Esophagus muscularis mucosa (tissue), 4 donors: ENCODE results near the gene PLAAT1. TPM values are rescaled to one million over a fixed set of nuclear protein-coding genes. Genes with fewer than 3 reads are reported as not detected.

ENCODE experiments used
- DNase-seq: peaks from one replicate; pipeline ENCODE4 v3.0.0-alpha.2; 2017; ENCODE audit errors: extremely low spot score
- H3K27ac ChIP-seq, 4 donors: fragments of 200-600 bp; sonication (generic); replicated peaks in 1 of 4; 1 replicate in 3 of 4; 2 replicates in 1 of 4; pipeline ENCODE4 v1.5.1; 2016 to 2019; ENCODE audit warnings: mild to moderate bottlenecking in 1 of 4
- H3K27me3 ChIP-seq, 4 donors: fragments of 200-600 bp; sonication (generic); one replicate each; pipeline versions ENCODE4 v1.5.1 to v1.6.0; 2016 to 2019
- H3K36me3 ChIP-seq, 4 donors: fragments of 200-600 bp; sonication (generic); one replicate each; pipeline ENCODE4 v1.5.1; 2016 to 2019
- H3K4me1 ChIP-seq, 4 donors: fragments of 200-600 bp; sonication (generic); one replicate each; pipeline ENCODE4 v1.5.1; 2016 to 2019
- H3K4me3 ChIP-seq, 4 donors: fragments of 200-600 bp; sonication (generic); 1 replicate in 2 of 4; 2 replicates in 2 of 4; pipeline ENCODE4 v1.5.1; 2016 to 2019; ENCODE audit warnings: mild to moderate bottlenecking in 4 of 4, moderate library complexity in 1 of 4
- H3K9me3 ChIP-seq, 4 donors: fragments of 200-600 bp; sonication (generic); 1 replicate in 3 of 4; 2 replicates in 1 of 4; pipeline ENCODE4 v1.5.1; 2016 to 2019
- EP300 ChIP-seq: sonication (generic); formaldehyde crosslinking; IDR thresholded peaks from one replicate; pipeline ENCODE4 v1.6.1; 2017; ENCODE audit warnings: antibody characterized with exemption
- POLR2A ChIP-seq: fragments of 450-650 bp; IDR thresholded peaks from one replicate; pipeline ENCODE4 v1.6.1; 2017; ENCODE audit warnings: antibody characterized with exemption, moderate library complexity, mild to moderate bottlenecking, low read depth
- POLR2AphosphoS5 ChIP-seq, 2 donors: sonication (generic); formaldehyde crosslinking; IDR thresholded peaks; one replicate each; pipeline ENCODE4 v1.6.1; 2017; ENCODE audit warnings: antibody characterized with exemption in 2 of 2
- WGBS: methylation state at CpG from one replicate; pipeline ENCODE4 v1.1.5; 2018; 5-methylcytosine and 5-hydroxymethylcytosine counted together
- intact Hi-C: fragments of 100-400 bp; cut with DNase I; formaldehyde crosslinking; loops from one replicate; pipeline ENCODE4 v1.15.1; 2023
- total RNA-seq, 4 donors: library from RNA; depleted of rRNA; stranded (reverse); fragments of >200 nt; gene quantifications; one replicate each; pipeline versions ENCODE4 v1.1.0 to v1.2.1, GENCODE V29; 2016
- TF ChIP-seq, protein P1 (sequence below), 3 experiments: fragments of 200-600 bp in 2 of 3; fragments of 450-650 bp in 1 of 3; sonication (generic) in 2 of 3; IDR thresholded peaks; one replicate each; pipeline ENCODE4 v1.5.1; 2017 to 2019; ENCODE audit warnings: antibody characterized with exemption in 3 of 3, mild to moderate bottlenecking in 2 of 3, moderate library complexity in 1 of 3

The PLAAT1 gene
- total RNA-seq, 4 donors from 2014 or later, result 0.84 to 1.3 (median 0.99) TPM; not detected in 1

DNA sequence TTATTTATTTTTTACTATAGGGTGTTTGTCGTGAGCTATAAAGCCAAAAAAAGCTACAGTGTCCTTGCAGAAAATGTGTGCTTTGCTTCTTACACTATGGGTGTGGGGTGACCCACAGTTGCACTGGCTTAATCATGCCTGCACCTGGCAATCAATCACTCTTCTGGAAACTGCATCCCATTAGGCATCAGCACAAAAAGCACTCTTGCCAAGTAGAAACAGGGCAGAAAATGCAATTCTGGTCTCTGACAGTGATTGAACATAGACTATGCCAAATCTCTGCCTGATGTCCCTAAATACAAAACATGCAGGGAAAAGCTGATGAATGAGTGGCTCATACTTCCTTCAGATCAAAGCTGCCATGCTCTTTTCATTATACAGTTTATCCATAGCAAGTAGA is 30.4 kb upstream of the PLAAT1 start:
- Histone ChIP-seq H3K9me3 (no peaks in the 10 kb centered on the region), H3K27me3 (no peaks in the 10 kb centered on the region), H3K27ac (no peak overlapping the region), H3K36me3 (no peaks in the 10 kb centered on the region), H3K4me3 (no peak overlapping the region), H3K4me1 (no peaks in the 10 kb centered on the region)
- TF ChIP-seq POLR2AphosphoS5 (IDR thresholded peaks at IDR 0.05), result no peak
- TF ChIP-seq, protein P1, sequence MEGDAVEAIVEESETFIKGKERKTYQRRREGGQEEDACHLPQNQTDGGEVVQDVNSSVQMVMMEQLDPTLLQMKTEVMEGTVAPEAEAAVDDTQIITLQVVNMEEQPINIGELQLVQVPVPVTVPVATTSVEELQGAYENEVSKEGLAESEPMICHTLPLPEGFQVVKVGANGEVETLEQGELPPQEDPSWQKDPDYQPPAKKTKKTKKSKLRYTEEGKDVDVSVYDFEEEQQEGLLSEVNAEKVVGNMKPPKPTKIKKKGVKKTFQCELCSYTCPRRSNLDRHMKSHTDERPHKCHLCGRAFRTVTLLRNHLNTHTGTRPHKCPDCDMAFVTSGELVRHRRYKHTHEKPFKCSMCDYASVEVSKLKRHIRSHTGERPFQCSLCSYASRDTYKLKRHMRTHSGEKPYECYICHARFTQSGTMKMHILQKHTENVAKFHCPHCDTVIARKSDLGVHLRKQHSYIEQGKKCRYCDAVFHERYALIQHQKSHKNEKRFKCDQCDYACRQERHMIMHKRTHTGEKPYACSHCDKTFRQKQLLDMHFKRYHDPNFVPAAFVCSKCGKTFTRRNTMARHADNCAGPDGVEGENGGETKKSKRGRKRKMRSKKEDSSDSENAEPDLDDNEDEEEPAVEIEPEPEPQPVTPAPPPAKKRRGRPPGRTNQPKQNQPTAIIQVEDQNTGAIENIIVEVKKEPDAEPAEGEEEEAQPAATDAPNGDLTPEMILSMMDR (IDR thresholded peaks at IDR 0.05), result no peak
- no peak for TF ChIP-seq EP300
- TF ChIP-seq POLR2A, result no peak
- intact Hi-C loops, result no loop called here
- DNase-seq, result no peak
- WGBS, result 92% methylated on average over 1 of the region's 1 CpG

DNA sequence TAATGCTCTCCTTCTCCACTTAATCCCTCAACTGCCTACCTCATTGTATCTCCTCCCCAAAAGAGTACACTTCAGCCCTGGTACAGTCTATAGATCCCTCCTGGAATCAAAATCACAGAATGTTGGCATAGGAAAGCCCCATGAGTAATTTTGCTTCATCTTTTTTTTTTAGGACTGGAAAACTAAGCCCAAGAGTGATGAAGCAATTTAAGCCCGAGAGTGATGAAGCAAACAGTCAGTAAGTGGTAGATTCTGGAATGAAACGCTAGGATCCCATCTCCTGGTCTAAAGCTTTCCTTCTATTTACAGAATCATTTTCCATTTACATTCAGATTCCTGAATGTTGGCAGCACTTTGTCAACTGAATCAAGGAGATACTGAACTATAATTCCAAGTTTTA is 29.8 kb upstream of the PLAAT1 start:
- H3K36me3 ChIP-seq, result no peaks in the 10 kb centered on the region
- H3K27me3 ChIP-seq, result no peaks in the 10 kb centered on the region
- no peak overlapping the region for H3K27ac ChIP-seq
- WGBS, result 56% methylated on average over 2 of the region's 2 CpGs
- no peaks in the 10 kb centered on the region for H3K4me1 ChIP-seq
- H3K9me3 ChIP-seq, result no peaks in the 10 kb centered on the region
- H3K4me3 ChIP-seq, result no peak overlapping the region
- TF ChIP-seq, protein P1 (IDR thresholded peaks at IDR 0.05), result no peak
- no peak for TF ChIP-seq EP300
- no peak for TF ChIP-seq POLR2A
- no peak for TF ChIP-seq POLR2AphosphoS5 (IDR thresholded peaks at IDR 0.05)
- intact Hi-C loops, result no loop called here
- DNase-seq, result no peak

DNA sequence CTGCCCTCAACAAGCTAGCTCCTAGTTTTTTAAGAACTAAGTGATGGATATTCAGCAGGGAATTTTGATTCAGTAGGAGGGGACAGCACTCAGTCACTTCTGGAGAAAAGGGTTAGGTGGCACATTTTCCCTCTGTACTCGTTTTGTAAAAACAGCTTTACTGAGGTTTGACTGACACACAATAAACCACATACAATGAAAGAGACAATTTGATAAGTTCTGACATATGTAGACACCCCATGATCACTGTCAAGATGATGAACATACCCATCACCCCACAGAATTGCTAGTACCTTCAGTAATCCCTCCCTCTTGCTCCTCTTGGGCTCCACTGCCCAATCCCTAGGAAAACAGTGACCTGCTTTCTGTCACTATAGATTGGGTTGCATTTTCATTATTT is 29.0 kb upstream of the PLAAT1 start:
- Histone ChIP-seq H3K27me3 (no peaks in the 10 kb centered on the region), H3K9me3 (no peaks in the 10 kb centered on the region), H3K4me1 (no peaks in the 10 kb centered on the region), H3K4me3 (no peak overlapping the region), H3K36me3 (no peaks in the 10 kb centered on the region), H3K27ac (no peak overlapping the region)
- intact Hi-C loops, result no loop called here
- TF ChIP-seq POLR2AphosphoS5 (IDR thresholded peaks at IDR 0.05) (no peak), EP300 (no peak), POLR2A (no peak)
- TF ChIP-seq, protein P1 (IDR thresholded peaks at IDR 0.05), result no peak
- 52% methylated on average over 1 of the region's 1 CpG for WGBS
- DNase-seq, result no peak

DNA sequence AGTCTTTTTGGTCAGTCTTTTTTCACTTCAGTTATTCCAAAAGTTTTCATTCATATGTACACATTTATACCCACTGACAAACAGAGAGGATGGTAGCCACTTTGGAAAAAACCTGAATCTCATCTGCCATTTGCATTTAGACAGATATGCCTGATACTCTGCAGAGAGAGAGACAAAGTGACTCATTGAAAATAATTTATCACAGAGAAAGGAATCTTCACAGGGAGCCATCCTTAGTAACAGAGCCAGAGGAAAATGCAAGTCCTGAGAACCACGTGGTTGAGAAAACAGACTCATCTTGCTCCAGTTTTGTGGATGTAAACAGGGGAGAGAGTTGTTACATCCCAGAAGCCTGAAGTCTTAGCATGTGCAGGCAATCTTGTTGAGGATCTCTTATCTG is 28.2 kb upstream of the PLAAT1 start:
- Histone ChIP-seq H3K9me3 (no peaks in the 10 kb centered on the region), H3K4me3 (no peak overlapping the region), H3K27me3 (no peaks in the 10 kb centered on the region), H3K27ac (no peak overlapping the region), H3K4me1 (no peaks in the 10 kb centered on the region), H3K36me3 (no peaks in the 10 kb centered on the region)
- intact Hi-C loops, result no loop called here
- no peak for DNase-seq
- WGBS, result 53% methylated on average over 1 of the region's 1 CpG
- no peak for TF ChIP-seq EP300
- no peak for TF ChIP-seq POLR2A
- no peak for TF ChIP-seq POLR2AphosphoS5 (IDR thresholded peaks at IDR 0.05)
- TF ChIP-seq, protein P1 (IDR thresholded peaks at IDR 0.05), result no peak

DNA sequence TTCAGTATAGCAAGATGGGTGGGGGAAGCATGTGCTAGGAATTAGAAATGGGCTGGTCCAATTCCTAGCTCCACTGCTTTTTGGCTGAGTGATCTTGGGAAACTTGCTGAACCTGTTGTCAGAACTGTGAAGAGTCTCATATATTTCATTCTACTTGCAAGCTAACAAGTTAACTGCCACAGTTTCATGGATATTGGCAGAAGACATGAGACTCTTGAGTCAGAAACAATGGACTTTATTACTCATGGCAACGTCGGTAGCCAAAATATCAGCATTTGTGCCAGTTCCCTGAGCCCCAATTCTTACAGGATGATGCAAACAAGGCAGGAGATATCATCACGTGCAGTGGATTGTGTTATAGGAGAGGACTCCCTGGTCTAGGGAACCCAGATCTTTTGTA is 26.6 kb upstream of the PLAAT1 start:
- intact Hi-C loops, result no loop called here
- H3K27me3 ChIP-seq, result no peaks in the 10 kb centered on the region
- DNase-seq, result no peak
- TF ChIP-seq, protein P1 (IDR thresholded peaks at IDR 0.05), result no peak
- TF ChIP-seq EP300 (no peak), POLR2AphosphoS5 (IDR thresholded peaks at IDR 0.05) (no peak), POLR2A (no peak)
- no peaks in the 10 kb centered on the region for H3K4me1 ChIP-seq
- WGBS, result 83% methylated on average over 3 of the region's 3 CpGs
- H3K4me3 ChIP-seq, result no peak overlapping the region
- no peaks in the 10 kb centered on the region for H3K9me3 ChIP-seq
- H3K36me3 ChIP-seq, result no peaks in the 10 kb centered on the region
- no peak overlapping the region for H3K27ac ChIP-seq
